ENCODE data around the gene ANKRD11. TPM values are rescaled to one million over a fixed set of nuclear protein-coding genes. Genes with fewer than 3 reads are reported as not detected.

ANKRD11 gene
- total and polyA plus RNA-seq, 2 donors (not counting 3 experiments of a cell fraction or from before 2014, with no cell fraction given), result 55.8 to 191 TPM

DNA sequence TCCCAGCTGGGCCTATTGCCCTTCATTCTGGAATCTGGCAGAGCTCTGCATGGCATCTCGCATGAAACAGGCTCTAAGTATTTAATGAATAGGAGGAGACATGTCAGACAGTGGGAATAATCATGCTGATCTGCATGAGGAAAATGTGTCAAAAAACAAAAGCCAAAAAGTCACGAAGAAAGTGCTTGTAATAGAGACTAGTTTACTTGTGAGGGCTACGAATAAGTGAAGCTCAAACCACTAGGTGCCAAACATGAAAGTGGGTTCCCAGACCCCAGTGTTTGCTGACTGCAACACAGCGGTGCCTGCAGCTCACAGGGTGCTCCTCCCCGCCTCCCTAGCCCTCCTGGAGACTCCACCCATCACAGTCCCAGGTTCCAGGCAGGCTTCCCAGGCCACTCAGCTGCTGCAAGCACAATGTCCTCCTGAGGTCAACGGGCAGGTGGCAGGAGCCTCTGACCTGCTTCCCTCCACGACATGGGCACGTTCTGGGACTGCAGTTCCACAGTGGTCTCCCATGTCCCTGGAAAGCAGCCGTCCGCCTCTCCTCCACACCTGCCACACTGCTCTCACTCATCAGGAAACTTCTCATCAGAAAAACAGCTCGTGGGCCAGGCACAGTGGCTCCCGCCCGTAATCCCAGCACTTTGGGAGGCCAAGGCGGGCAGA, 96.5 kb downstream of the ANKRD11 start:
- FAIRE-seq (no peak), DNase-seq (ENCODE audit: low read depth, low spot score) (no peak)
- ChIA-PET POLR2A (no interaction called here), CTCF (interaction anchor here (0.8 to 1.2 kb wide), 5 partner anchors 10 to 163 kb away, joined by 3 to 6 read pairs (median 3); no protein-coding TSS in a partner anchor)
- Histone ChIP-seq H3K36me3 (ENCODE audit: control insufficient read depth in 2 of 2, extremely low read depth in 1 of 2, insufficient read depth in 2 of 2, low read length in 2 of 2) (peaks cover 0 to 6% of the 10 kb centered on the region in 2 experiments), H3K27me3 (ENCODE audit: control insufficient read depth in 2 of 2, insufficient read depth in 2 of 2, low read length in 2 of 2) (no peaks in the 10 kb centered on the region), H4K20me1 (replicated peaks; ENCODE audit: control insufficient read depth, extremely low read depth, insufficient read depth, low read length) (peaks cover 3% of the 10 kb centered on the region), H3K27ac (ENCODE audit: insufficient read depth, low read depth, low read length) (no peak overlapping the region), H3K9me1 (replicated peaks; ENCODE audit: control insufficient read depth, extremely low read depth, insufficient read depth, low read length) (no peaks in the 10 kb centered on the region), H3K4me2 (ENCODE audit: insufficient read depth, low read length) (no peak overlapping the region), H3K9me3 (replicated peaks; ENCODE audit: control insufficient read depth, insufficient read depth, low read length) (no peaks in the 10 kb centered on the region), H3K4me3 (replicated peaks in 1 of 3; ENCODE audit: insufficient read depth in 1 of 3, low read depth in 1 of 3, low read length in 3 of 3) (no peak overlapping the region), H2AFZ (ENCODE audit: low read depth, low read length) (no peak overlapping the region), H3K4me1 (ENCODE audit: control insufficient read depth, extremely low read depth, insufficient read depth, low read length) (peaks cover 15% of the 10 kb centered on the region), H3K79me2 (ENCODE audit: control insufficient read depth, insufficient read depth, low read length) (peaks cover 92% of the 10 kb centered on the region), H3K9ac (replicated peaks; ENCODE audit: extremely low read depth, insufficient read depth, low read length) (no peak overlapping the region)
- TF ChIP-seq EZH2 (IDR thresholded peaks at IDR 0.05; ENCODE audit: borderline replicate concordance, low read depth, low read length, severe bottlenecking), result no peak
- no peak for TF ChIP-seq FOS (IDR thresholded peaks at IDR 0.05; ENCODE audit: borderline replicate concordance, insufficient read depth, low read length)
- TF ChIP-seq, protein P1, sequence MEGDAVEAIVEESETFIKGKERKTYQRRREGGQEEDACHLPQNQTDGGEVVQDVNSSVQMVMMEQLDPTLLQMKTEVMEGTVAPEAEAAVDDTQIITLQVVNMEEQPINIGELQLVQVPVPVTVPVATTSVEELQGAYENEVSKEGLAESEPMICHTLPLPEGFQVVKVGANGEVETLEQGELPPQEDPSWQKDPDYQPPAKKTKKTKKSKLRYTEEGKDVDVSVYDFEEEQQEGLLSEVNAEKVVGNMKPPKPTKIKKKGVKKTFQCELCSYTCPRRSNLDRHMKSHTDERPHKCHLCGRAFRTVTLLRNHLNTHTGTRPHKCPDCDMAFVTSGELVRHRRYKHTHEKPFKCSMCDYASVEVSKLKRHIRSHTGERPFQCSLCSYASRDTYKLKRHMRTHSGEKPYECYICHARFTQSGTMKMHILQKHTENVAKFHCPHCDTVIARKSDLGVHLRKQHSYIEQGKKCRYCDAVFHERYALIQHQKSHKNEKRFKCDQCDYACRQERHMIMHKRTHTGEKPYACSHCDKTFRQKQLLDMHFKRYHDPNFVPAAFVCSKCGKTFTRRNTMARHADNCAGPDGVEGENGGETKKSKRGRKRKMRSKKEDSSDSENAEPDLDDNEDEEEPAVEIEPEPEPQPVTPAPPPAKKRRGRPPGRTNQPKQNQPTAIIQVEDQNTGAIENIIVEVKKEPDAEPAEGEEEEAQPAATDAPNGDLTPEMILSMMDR (IDR thresholded peaks at IDR 0.05; ENCODE audit: extremely low read depth in 1 of 2, insufficient read depth in 1 of 2, low read depth in 1 of 2, low read length in 2 of 2), result no peak
- TF ChIP-seq MYC (IDR thresholded peaks at IDR 0.05; ENCODE audit: low read depth, low read length), result no peak
- TF ChIP-seq, protein P2, sequence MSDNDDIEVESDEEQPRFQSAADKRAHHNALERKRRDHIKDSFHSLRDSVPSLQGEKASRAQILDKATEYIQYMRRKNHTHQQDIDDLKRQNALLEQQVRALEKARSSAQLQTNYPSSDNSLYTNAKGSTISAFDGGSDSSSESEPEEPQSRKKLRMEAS (IDR thresholded peaks at IDR 0.05; ENCODE audit: insufficient read depth, insufficient read length), result no peak
- no peak for TF ChIP-seq POLR2AphosphoS5 (IDR thresholded peaks at IDR 0.05; ENCODE audit: insufficient read depth, low read depth, low read length)
- TF ChIP-seq JUN (IDR thresholded peaks at IDR 0.05; ENCODE audit: borderline replicate concordance, insufficient read depth, insufficient read length, low read depth), result no peak
- TF ChIP-seq GATA2 (IDR thresholded peaks at IDR 0.05; ENCODE audit: insufficient read depth, insufficient read length, low read depth, low read length), result no peak
- no peak for TF ChIP-seq POLR2A (IDR thresholded peaks at IDR 0.05; ENCODE audit: low read depth, low read length)
- no TSS peak for BruUV-seq (replicated peaks)
- intact Hi-C loops (cut with micrococcal nuclease) (no loop called here), dilution Hi-C loops (cut with MboI; ENCODE audit: extremely low pct_ligation_motif_present, low sequenced_read_pairs) (no loop called here)
